Peyer's patch (tissue), 4 donors: ENCODE results near the gene NACC2. TPM values are rescaled to one million over a fixed set of nuclear protein-coding genes. Genes with fewer than 3 reads are reported as not detected.

ENCODE experiments used
- DNase-seq, 3 donors: peaks; one replicate each; pipeline ENCODE4 v3.0.0-alpha.2; 2017 to 2019
- H3K27ac ChIP-seq, 4 donors: fragments of 200-600 bp; sonication (generic); one replicate each; pipeline ENCODE4 v1.5.1; 2016 to 2019
- H3K27me3 ChIP-seq, 2 donors: fragments of 200-600 bp; sonication (generic); one replicate each; pipeline ENCODE4 v1.5.1; 2019
- H3K36me3 ChIP-seq, 3 donors: fragments of 200-600 bp; sonication (generic); one replicate each; pipeline ENCODE4 v1.5.1; 2016 to 2019
- H3K4me1 ChIP-seq, 4 donors: fragments of 200-600 bp; sonication (generic); one replicate each; pipeline ENCODE4 v1.5.1; 2016 to 2019
- H3K4me3 ChIP-seq, 4 donors: fragments of 200-600 bp; sonication (generic); 1 replicate in 3 of 4; 2 replicates in 1 of 4; pipeline ENCODE4 v1.5.1; 2016 to 2019; ENCODE audit warnings: mild to moderate bottlenecking in 1 of 4
- H3K9me3 ChIP-seq, 4 donors: fragments of 200-600 bp; sonication (generic); one replicate each; pipeline ENCODE4 v1.5.1; 2016 to 2019; ENCODE audit warnings: mild to moderate bottlenecking in 1 of 4
- POLR2A ChIP-seq, 2 donors: fragments of 450-650 bp; IDR thresholded peaks; one replicate each; pipeline ENCODE4 v1.5.1; 2017; ENCODE audit warnings: antibody characterized with exemption in 2 of 2, mild to moderate bottlenecking in 2 of 2, moderate library complexity in 2 of 2
- total RNA-seq, 4 donors: library from RNA; depleted of rRNA; stranded (reverse); fragments of >200 nt; gene quantifications; one replicate each; pipeline ENCODE4 v1.1.0, GENCODE V29; 2016
- TF ChIP-seq, protein P1 (sequence below), 6 experiments: fragments of 450-650 bp in 4 of 6; fragments of 200-600 bp in 2 of 6; sonication (generic) in 1 of 6; IDR thresholded peaks; one replicate each; pipeline ENCODE4 v1.5.1; 2017 to 2019; ENCODE audit warnings: antibody characterized with exemption in 6 of 6, mild to moderate bottlenecking in 3 of 6, moderate library complexity in 1 of 6

The NACC2 gene, protein sequence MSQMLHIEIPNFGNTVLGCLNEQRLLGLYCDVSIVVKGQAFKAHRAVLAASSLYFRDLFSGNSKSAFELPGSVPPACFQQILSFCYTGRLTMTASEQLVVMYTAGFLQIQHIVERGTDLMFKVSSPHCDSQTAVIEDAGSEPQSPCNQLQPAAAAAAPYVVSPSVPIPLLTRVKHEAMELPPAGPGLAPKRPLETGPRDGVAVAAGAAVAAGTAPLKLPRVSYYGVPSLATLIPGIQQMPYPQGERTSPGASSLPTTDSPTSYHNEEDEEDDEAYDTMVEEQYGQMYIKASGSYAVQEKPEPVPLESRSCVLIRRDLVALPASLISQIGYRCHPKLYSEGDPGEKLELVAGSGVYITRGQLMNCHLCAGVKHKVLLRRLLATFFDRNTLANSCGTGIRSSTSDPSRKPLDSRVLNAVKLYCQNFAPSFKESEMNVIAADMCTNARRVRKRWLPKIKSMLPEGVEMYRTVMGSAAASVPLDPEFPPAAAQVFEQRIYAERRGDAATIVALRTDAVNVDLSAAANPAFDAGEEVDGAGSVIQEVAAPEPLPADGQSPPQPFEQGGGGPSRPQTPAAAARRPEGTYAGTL
- total RNA-seq, result 10 to 100 TPM in 3 of 4 donors, 1 to 10 TPM in 1; 8.3 to 24.3 (median 23.1) TPM

DNA sequence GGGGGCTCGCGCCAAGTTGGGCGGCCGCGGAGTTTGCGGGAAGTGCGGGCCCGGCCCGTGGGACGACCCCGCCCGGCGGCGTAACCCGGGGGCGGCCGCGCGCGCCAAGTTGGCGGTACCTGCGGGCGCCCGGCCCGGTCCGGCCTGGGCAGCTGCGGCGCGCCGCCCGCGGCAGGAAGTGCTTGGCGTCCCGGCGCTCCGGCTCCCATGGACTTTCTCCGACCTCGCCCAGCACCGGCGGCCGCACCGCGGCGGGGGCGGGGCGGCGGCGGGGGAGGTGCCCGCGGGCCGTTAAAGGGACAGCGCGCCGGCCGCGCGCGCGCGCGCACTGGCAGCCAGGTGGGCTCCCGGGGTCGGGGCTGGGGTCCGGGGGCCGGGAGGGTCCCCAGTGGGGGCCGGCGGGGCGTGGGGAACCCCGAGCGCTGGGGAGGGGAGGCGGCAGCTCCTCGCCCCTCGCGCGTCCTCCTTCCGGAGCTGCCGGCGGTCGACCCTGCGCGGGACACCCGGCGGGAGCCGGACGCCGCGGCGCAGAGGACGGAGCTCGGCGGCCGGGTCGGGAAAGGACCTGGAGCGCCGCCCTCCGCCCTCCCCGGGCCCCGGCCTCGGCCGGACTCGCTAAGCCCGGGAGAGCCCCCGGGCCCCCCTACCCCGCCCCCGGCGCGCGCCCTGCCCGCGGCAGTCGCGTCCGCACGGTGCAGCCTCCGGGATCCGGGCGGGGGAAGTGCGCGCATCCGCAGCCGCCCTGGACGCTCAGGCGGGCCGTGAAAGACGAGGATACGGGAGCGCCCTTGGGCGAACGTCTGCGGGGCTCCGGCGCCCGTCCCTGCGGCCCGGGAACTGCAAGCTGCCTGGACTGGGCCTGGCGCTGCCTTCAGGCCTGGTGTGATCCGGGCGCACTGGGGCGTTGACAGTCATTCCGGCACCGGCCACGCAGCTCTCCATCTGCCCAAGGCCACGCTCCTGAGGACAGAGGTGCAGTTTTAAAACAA is at the start of gene NACC2:
NACC2 (minus strand) TSS at position 220 of the 989 bp plus-strand sequence. CDS start 44,768 bp downstream, outside the sequence.
- Histone ChIP-seq H3K4me3 (peak within 1 kb of the TSS; percentile 63 to 99 (median 76)), H3K4me1 (peaks cover 0 to 52% (median 2%) of the 10 kb centered on the region in 4 donors), H3K36me3 (peaks cover 0 to 5% (median 0%) of the 10 kb centered on the region in 3 donors), H3K9me3 (no peaks in the 10 kb centered on the region), H3K27me3 (no peaks in the 10 kb centered on the region), H3K27ac (peak within 1 kb of the TSS; percentile 79 to 95 (median 87))
- peak in 2 of 3 donors; percentile 84 to 88 for DNase-seq
- TF ChIP-seq, protein P1, sequence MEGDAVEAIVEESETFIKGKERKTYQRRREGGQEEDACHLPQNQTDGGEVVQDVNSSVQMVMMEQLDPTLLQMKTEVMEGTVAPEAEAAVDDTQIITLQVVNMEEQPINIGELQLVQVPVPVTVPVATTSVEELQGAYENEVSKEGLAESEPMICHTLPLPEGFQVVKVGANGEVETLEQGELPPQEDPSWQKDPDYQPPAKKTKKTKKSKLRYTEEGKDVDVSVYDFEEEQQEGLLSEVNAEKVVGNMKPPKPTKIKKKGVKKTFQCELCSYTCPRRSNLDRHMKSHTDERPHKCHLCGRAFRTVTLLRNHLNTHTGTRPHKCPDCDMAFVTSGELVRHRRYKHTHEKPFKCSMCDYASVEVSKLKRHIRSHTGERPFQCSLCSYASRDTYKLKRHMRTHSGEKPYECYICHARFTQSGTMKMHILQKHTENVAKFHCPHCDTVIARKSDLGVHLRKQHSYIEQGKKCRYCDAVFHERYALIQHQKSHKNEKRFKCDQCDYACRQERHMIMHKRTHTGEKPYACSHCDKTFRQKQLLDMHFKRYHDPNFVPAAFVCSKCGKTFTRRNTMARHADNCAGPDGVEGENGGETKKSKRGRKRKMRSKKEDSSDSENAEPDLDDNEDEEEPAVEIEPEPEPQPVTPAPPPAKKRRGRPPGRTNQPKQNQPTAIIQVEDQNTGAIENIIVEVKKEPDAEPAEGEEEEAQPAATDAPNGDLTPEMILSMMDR (IDR thresholded peaks at IDR 0.05), result no peak
- TF ChIP-seq POLR2A (IDR thresholded peaks at IDR 0.05), result peak in 1 of 2 donors; percentile 83

DNA sequence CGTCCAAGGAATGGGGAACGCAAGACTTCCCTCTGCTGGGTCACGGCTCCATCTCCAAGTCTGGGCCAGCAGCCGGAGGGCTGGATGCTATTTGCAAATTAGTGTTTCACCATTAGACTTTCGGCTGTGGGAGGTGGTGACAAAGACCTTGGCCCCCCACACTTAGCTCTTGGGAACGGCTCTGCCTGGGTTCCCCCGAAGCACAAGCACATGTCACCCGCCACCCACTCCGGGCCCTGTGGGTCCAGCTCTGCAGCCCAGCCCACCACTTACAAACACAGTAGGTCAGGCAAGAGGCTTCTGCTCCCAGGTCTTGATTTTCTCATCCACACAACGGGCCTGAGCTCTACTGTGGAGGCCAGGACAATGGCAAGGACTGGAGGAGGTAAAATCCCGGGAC is 49.4 kb upstream of the NACC2 start:
- H3K4me3 ChIP-seq, result no peak overlapping the region
- H3K4me1 ChIP-seq, result no peaks in the 10 kb centered on the region
- TF ChIP-seq, protein P1 (IDR thresholded peaks at IDR 0.05), result no peak
- no peak for TF ChIP-seq POLR2A (IDR thresholded peaks at IDR 0.05)
- H3K36me3 ChIP-seq, result no peaks in the 10 kb centered on the region
- no peak for DNase-seq
- H3K27me3 ChIP-seq, result no peaks in the 10 kb centered on the region
- H3K9me3 ChIP-seq, result no peaks in the 10 kb centered on the region
- no peak overlapping the region for H3K27ac ChIP-seq

DNA sequence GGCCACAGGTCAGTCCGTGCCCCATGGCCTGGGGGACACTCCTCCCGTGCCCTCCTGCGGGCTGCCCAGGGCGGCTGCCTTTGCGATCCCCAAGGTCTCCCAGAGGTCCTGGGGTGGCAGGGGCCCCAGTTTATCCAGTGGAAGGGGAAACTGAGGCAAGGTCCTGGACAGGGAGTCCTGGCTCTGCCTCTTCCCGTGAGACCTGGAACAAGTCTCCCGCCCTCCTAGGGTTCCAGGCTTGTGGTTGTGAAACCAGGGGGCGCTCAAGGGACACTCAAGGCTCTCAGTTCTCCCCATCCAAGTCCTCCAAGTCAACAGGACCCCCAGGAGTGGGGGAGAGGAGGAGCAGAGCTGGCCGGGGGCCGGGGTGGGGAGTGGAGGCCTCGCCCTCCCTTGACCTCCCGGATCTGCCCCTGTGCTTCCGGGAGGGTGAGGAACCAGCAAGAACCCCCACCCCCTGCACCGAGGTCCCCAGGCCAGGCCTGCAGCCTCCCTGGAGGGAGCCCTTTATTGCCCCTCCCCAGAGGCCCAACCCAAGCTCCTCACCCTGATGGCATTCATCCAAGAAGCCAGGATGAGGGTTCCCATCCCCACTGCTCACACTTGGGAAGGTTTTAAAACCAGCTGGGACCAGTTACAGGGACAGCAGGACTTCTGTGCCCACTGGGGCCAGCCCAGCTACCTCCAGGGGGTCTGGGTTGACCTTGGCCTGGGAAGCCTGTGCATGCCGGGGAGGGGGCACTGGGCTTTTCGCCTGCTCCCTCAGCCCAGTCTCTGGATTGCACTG is 48.3 kb upstream of the NACC2 start:
- Histone ChIP-seq H3K4me3 (no peak overlapping the region), H3K4me1 (no peaks in the 10 kb centered on the region), H3K9me3 (no peaks in the 10 kb centered on the region), H3K36me3 (no peaks in the 10 kb centered on the region), H3K27ac (no peak overlapping the region), H3K27me3 (no peaks in the 10 kb centered on the region)
- DNase-seq, result no peak
- TF ChIP-seq, protein P1 (IDR thresholded peaks at IDR 0.05), result peak in 2 of 6 experiments; percentile 5 to 12
- TF ChIP-seq POLR2A (IDR thresholded peaks at IDR 0.05), result no peak

DNA sequence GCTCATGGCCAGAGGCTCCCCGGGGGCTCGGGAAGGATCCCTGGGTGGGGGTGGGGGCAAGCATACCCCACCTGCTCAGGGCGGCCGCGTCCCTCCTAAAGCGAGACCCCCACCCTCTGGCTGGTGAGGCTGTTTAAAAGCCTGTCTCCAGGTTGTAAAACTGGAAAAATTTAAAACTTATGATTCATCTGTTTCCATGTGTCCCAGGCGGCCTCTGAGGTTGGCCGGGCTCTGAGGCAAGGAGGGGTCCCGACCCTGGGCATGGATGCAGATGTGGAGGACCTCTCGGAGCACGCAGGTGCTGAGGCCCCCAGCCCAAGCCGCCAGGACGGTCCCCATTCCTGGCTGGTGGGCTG is 47.7 kb upstream of the NACC2 start:
- no peak for TF ChIP-seq POLR2A (IDR thresholded peaks at IDR 0.05)
- TF ChIP-seq, protein P1 (IDR thresholded peaks at IDR 0.05), result no peak
- Histone ChIP-seq H3K4me1 (no peaks in the 10 kb centered on the region), H3K27me3 (no peaks in the 10 kb centered on the region), H3K9me3 (no peaks in the 10 kb centered on the region), H3K27ac (no peak overlapping the region), H3K36me3 (no peaks in the 10 kb centered on the region), H3K4me3 (no peak overlapping the region)
- no peak for DNase-seq

DNA sequence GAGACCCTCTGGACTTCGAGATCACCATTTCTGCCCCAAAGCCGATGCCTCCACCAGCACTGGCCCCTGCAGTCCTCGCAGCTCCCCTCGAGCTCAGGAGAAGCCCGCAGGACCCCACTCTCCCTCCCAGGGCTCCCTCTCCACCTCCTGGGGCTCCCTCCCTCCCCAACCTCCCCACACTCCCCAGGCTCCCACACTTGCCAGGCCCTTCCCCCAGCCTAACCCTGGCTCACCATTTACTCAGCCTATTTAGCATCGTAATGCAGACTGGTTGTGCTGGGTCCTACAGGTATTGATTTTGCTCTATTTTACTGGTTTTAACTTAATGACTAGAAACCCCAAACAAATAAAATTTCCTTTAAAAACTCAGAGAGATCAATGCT is 47.3 kb upstream of the NACC2 start:
- Histone ChIP-seq H3K9me3 (no peaks in the 10 kb centered on the region), H3K27me3 (no peaks in the 10 kb centered on the region), H3K4me3 (no peak overlapping the region), H3K27ac (no peak overlapping the region), H3K36me3 (no peaks in the 10 kb centered on the region), H3K4me1 (no peaks in the 10 kb centered on the region)
- TF ChIP-seq, protein P1 (IDR thresholded peaks at IDR 0.05), result no peak
- TF ChIP-seq POLR2A (IDR thresholded peaks at IDR 0.05), result no peak
- no peak for DNase-seq
